Neural progenitor cell (in vitro differentiated cells): Measurements from ENCODE around the gene OR10A6.

Experiments
- EZH2 ChIP-seq: fragments of 200-600 bp; sonication (generic); IDR thresholded peaks from 2 replicates; pipeline ENCODE4 v1.6.1; 2017; ENCODE audit warnings: antibody characterized with exemption, mild to moderate bottlenecking, moderate library complexity
- TF ChIP-seq, protein P1 (sequence below): fragments of 200-600 bp; sonication (generic); IDR thresholded peaks from 2 replicates; pipeline ENCODE4 v1.5.1; 2017; ENCODE audit warnings: antibody characterized with exemption, mild to moderate bottlenecking

DNA sequence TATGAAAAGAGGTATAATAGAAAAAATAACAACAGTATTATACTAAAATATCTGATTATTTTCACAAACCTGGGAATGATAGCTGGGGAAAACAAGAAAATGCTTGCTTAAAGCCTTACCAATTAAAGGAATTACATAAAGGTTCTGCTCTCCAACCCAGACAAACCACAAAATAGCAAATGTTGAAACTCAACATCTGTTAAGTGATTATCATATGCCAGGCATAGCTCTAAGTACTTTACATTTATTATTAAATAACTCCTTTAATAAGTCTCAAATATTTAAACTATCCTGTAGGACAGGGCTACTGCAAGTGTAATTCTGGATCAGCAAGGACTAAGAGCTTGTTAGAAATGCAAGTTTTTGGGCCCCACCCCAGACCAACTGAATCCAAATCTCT, 20.1 kb downstream of the OR10A6 start:
- TF ChIP-seq, protein P1, sequence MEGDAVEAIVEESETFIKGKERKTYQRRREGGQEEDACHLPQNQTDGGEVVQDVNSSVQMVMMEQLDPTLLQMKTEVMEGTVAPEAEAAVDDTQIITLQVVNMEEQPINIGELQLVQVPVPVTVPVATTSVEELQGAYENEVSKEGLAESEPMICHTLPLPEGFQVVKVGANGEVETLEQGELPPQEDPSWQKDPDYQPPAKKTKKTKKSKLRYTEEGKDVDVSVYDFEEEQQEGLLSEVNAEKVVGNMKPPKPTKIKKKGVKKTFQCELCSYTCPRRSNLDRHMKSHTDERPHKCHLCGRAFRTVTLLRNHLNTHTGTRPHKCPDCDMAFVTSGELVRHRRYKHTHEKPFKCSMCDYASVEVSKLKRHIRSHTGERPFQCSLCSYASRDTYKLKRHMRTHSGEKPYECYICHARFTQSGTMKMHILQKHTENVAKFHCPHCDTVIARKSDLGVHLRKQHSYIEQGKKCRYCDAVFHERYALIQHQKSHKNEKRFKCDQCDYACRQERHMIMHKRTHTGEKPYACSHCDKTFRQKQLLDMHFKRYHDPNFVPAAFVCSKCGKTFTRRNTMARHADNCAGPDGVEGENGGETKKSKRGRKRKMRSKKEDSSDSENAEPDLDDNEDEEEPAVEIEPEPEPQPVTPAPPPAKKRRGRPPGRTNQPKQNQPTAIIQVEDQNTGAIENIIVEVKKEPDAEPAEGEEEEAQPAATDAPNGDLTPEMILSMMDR = no peak
- no peak for TF ChIP-seq EZH2
